ENCODE results near the gene VPS13A.

The VPS13A gene

DNA sequence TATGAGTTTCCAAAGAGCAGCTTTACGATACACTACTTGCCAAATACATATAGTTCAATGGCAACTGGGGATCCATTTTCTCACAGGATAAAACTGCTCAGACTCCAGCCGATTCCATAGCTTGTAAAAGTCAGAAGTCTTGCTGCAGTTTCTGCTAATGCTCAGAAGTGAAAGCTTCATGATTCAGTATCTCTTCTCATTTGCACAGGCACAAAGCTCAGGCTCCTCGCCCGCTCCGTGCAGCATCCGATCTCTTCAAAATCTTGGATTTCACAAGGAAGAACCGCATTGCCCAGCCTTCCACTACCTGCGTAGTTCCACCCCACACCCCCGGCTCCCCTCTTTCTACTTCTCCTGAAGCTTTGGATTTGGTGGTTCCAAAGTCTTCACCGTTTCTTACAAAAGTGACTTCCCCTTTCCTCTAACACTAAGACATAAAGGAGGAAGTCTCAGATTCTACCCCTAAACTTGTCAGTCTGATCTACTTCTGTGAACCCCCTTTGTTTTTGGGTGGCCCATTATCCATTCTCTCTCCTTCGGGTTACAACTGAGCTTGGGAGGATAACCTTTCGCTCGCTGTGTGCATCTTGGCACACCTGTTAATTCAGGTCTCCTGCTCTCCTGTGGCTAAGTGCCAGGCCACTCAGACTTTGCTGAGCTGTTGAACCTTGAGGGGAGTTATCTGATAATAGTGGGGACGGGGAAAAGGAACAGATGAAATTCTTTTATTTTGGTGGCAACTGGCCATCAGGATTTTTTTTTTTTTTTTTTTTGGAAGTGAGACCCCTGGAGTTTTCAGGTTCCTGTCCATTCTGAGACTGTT, 276.7 kb downstream of the VPS13A start:
- in situ Hi-C loops (cut with MboI; ENCODE audit: low sequenced_read_pairs, unreplicated experiment): loop anchor here (25.0 kb wide), 1 partner anchor 283 kb away; no protein-coding TSS in a partner anchor
- TF ChIP-seq, protein P1, sequence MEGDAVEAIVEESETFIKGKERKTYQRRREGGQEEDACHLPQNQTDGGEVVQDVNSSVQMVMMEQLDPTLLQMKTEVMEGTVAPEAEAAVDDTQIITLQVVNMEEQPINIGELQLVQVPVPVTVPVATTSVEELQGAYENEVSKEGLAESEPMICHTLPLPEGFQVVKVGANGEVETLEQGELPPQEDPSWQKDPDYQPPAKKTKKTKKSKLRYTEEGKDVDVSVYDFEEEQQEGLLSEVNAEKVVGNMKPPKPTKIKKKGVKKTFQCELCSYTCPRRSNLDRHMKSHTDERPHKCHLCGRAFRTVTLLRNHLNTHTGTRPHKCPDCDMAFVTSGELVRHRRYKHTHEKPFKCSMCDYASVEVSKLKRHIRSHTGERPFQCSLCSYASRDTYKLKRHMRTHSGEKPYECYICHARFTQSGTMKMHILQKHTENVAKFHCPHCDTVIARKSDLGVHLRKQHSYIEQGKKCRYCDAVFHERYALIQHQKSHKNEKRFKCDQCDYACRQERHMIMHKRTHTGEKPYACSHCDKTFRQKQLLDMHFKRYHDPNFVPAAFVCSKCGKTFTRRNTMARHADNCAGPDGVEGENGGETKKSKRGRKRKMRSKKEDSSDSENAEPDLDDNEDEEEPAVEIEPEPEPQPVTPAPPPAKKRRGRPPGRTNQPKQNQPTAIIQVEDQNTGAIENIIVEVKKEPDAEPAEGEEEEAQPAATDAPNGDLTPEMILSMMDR (IDR thresholded peaks at IDR 0.05; ENCODE audit: borderline replicate concordance, control extremely low read depth, extremely low read depth, insufficient read depth, missing control alignments): no peak
- no peak for DNase-seq (ENCODE audit: low spot score)

- in situ Hi-C loops (cut with MboI; ENCODE audit: low sequenced_read_pairs, unreplicated experiment): loop anchor here (25.0 kb wide), 1 partner anchor 283 kb away; no protein-coding TSS in a partner anchor
- TF ChIP-seq, protein P1 (IDR thresholded peaks at IDR 0.05; ENCODE audit: borderline replicate concordance, control extremely low read depth, extremely low read depth, insufficient read depth, missing control alignments): no peak
- no peak for DNase-seq (ENCODE audit: low spot score)
Measured at GRCh38 chr9:77454663-77455062, 277.3 kb downstream of the VPS13A start.

GRCh38 chr9:77455312-77455927, 278.1 kb downstream of the VPS13A start:
- TF ChIP-seq, protein P1 (IDR thresholded peaks at IDR 0.05; ENCODE audit: borderline replicate concordance, control extremely low read depth, extremely low read depth, insufficient read depth, missing control alignments): peak; percentile 32
- no peak for DNase-seq (ENCODE audit: low spot score)
- in situ Hi-C loops (cut with MboI; ENCODE audit: low sequenced_read_pairs, unreplicated experiment): loop anchor here (25.0 kb wide), 1 partner anchor 282 kb away; no protein-coding TSS in a partner anchor

DNA sequence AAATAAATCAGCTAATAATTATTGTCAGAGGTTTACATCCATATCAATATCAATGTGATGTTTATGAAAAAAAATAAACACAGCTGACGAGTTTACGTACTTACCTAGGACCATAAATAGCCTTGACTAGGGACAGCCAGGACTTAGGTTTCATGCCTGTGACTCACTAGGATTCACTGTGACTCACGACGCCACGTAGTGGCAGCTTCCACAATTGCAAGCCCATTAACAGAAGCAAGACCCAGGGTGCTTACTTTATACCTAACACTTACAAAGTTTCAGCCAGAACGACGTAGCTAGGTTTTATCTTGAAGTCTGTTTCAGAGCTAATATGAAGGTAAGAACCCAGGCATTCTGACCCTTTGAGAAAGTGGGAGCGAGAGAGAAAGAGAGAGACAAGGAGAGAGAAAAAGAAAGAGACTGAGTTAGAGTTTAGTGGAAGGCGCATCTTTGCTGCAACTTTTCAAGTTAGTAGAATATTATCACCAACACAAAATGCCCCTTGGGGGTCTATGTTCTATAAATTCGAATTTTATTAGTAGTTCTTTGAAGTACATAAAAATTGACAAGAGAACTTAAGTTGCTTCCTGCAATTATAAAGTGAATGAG, 279.6 kb downstream of the VPS13A start:
- TF ChIP-seq, protein P1 (IDR thresholded peaks at IDR 0.05; ENCODE audit: borderline replicate concordance, control extremely low read depth, extremely low read depth, insufficient read depth, missing control alignments): peak; percentile 88
- in situ Hi-C loops (cut with MboI; ENCODE audit: low sequenced_read_pairs, unreplicated experiment): loop anchor here (25.0 kb wide), 1 partner anchor 280 kb away; no protein-coding TSS in a partner anchor
- DNase-seq (ENCODE audit: low spot score): peak; percentile 77

GRCh38 chr9:77457916-77458592, 280.7 kb downstream of the VPS13A start:
- DNase-seq (ENCODE audit: low spot score): peak; percentile 74
- TF ChIP-seq, protein P1 (IDR thresholded peaks at IDR 0.05; ENCODE audit: borderline replicate concordance, control extremely low read depth, extremely low read depth, insufficient read depth, missing control alignments): peak; percentile 77
- in situ Hi-C loops (cut with MboI; ENCODE audit: low sequenced_read_pairs, unreplicated experiment): loop anchor here (25.0 kb wide), 1 partner anchor 279 kb away; no protein-coding TSS in a partner anchor

- in situ Hi-C loops (cut with MboI; ENCODE audit: low sequenced_read_pairs, unreplicated experiment): loop anchor here (25.0 kb wide), 1 partner anchor 276 kb away; no protein-coding TSS in a partner anchor
- TF ChIP-seq, protein P1 (IDR thresholded peaks at IDR 0.05; ENCODE audit: borderline replicate concordance, control extremely low read depth, extremely low read depth, insufficient read depth, missing control alignments): no peak
- no peak for DNase-seq (ENCODE audit: low spot score)
Measured at GRCh38 chr9:77460938-77461337, 283.6 kb downstream of the VPS13A start.
